Gastrocnemius medialis (tissue), 4 donors: ENCODE data around the gene AUTS2. TPM values are rescaled to one million over a fixed set of nuclear protein-coding genes. Genes with fewer than 3 reads are reported as not detected.

Experiments
- ATAC-seq, 2 donors: fragments of 150-250 bp; one replicate each; pipeline ENCODE4 v1.9.1; 2016
- DNase-seq, 2 donors: peaks; one replicate each; pipeline ENCODE4 v3.0.0-alpha.2; 2019
- H3K27ac ChIP-seq, 4 donors: fragments of 200-600 bp; sonication (generic); 1 replicate in 1 of 4; 2 replicates in 3 of 4; pipeline ENCODE4 v1.5.1; 2016 to 2018; ENCODE audit warnings: mild to moderate bottlenecking in 2 of 4, moderate library complexity in 1 of 4
- H3K27me3 ChIP-seq, 3 donors: fragments of 200-600 bp; sonication (generic) in 2 of 3; 1 replicate in 1 of 3; 2 replicates in 2 of 3; pipeline versions ENCODE4 v1.5.1 to v1.6.0; 2016 to 2019; ENCODE audit warnings: mild to moderate bottlenecking in 1 of 3, moderate library complexity in 1 of 3
- H3K36me3 ChIP-seq, 2 donors: fragments of 200-600 bp; sonication (generic) in 1 of 2; one replicate each; pipeline ENCODE4 v1.5.1; 2017 to 2018
- H3K4me1 ChIP-seq, 2 donors: fragments of 200-600 bp; sonication (generic) in 1 of 2; one replicate each; pipeline ENCODE4 v1.5.1; 2016 to 2017; ENCODE audit warnings: mild to moderate bottlenecking in 2 of 2
- H3K4me3 ChIP-seq, 4 donors: fragments of 200-600 bp; sonication (generic) in 3 of 4; 1 replicate in 1 of 4; 2 replicates in 3 of 4; pipeline ENCODE4 v1.5.1; 2016 to 2019; ENCODE audit warnings: mild to moderate bottlenecking in 2 of 4
- H3K9me3 ChIP-seq, 3 donors: fragments of 200-600 bp; sonication (generic) in 2 of 3; 1 replicate in 1 of 3; 2 replicates in 2 of 3; pipeline ENCODE4 v1.5.1; 2016 to 2019
- POLR2A ChIP-seq, 2 donors: fragments of 450-650 bp; IDR thresholded peaks; one replicate each; pipeline ENCODE4 v1.6.1; 2017; ENCODE audit warnings: antibody characterized with exemption in 2 of 2, mild to moderate bottlenecking in 2 of 2, moderate library complexity in 2 of 2
- in situ Hi-C, 4 donors: fragments of 200-750 bp; cut with MboI; loops; one replicate each; pipeline versions ENCODE4 v1.15.0 to v1.8.0; 2017; ENCODE audit warnings: low sequenced_read_pairs in 4 of 4
- intact Hi-C: fragments of 100-400 bp; cut with DNase I; formaldehyde crosslinking; loops from one replicate; pipeline ENCODE4 v1.15.1; 2023; ENCODE audit warnings: low total_unique reads
- total RNA-seq, 4 donors: library from RNA; depleted of rRNA; stranded (reverse); fragments of >200 nt; gene quantifications; one replicate each; pipeline versions ENCODE4 v1.1.0 to v1.2.3, GENCODE V29; 2016
- TF ChIP-seq, protein P1 (sequence below), 5 experiments: fragments of 450-650 bp in 3 of 5; fragments of 200-600 bp in 2 of 5; sonication (generic) in 2 of 5; IDR thresholded peaks in 4 of 5; conservative IDR thresholded peaks in 1 of 5; 1 replicate in 4 of 5; 2 replicates in 1 of 5; pipeline ENCODE4 v1.5.1; 2016 to 2019; ENCODE audit warnings: antibody characterized with exemption in 5 of 5, mild to moderate bottlenecking in 3 of 5, moderate library complexity in 3 of 5

AUTS2 gene
- total RNA-seq, 4 donors from 2014 or later = 2.5 to 16.2 (median 8.5) TPM

DNA sequence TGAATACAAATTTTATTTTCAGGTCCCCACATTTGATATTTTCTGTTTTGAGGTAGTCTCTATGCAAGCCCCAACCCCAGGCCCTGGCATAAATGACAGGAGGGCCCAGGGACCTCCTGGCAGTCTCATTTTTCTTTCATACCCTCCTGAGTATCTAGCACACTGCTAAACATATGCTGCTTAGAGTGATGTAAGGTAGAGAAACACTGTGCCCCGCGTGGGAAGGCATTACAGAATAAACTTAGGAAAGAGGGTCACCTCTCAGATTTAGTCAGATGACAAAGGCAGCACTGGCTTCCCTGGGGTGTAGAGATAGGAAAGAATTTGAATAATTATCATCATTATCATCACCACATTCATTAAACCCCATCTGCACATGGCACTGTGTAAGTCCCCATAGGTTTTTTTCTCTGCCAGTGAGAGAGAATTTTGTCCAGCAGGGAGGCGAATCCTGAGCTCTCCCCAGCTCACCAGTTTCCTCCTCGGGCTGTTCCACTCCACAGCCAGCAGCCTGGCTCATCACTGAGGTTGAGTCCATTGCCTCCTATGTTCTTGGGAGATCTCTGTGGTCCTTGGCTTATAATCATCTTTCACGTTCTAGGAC lies 1026.3 kb downstream of the AUTS2 start:
- Histone ChIP-seq H3K36me3 (no peaks in the 10 kb centered on the region), H3K27me3 (no peaks in the 10 kb centered on the region), H3K4me1 (no peaks in the 10 kb centered on the region), H3K9me3 (no peaks in the 10 kb centered on the region), H3K27ac (no peak overlapping the region), H3K4me3 (no peak overlapping the region)
- intact Hi-C loops (no loop called here), in situ Hi-C loops (no loop called here)
- ATAC-seq (no peak), DNase-seq (no peak)
- no peak for TF ChIP-seq POLR2A (IDR thresholded peaks at IDR 0.05)
- TF ChIP-seq, protein P1, sequence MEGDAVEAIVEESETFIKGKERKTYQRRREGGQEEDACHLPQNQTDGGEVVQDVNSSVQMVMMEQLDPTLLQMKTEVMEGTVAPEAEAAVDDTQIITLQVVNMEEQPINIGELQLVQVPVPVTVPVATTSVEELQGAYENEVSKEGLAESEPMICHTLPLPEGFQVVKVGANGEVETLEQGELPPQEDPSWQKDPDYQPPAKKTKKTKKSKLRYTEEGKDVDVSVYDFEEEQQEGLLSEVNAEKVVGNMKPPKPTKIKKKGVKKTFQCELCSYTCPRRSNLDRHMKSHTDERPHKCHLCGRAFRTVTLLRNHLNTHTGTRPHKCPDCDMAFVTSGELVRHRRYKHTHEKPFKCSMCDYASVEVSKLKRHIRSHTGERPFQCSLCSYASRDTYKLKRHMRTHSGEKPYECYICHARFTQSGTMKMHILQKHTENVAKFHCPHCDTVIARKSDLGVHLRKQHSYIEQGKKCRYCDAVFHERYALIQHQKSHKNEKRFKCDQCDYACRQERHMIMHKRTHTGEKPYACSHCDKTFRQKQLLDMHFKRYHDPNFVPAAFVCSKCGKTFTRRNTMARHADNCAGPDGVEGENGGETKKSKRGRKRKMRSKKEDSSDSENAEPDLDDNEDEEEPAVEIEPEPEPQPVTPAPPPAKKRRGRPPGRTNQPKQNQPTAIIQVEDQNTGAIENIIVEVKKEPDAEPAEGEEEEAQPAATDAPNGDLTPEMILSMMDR (IDR thresholded peaks at IDR 0.05 in 4 of 5, conservative IDR thresholded peaks at IDR 0.05 in 1 of 5) = no peak

DNA sequence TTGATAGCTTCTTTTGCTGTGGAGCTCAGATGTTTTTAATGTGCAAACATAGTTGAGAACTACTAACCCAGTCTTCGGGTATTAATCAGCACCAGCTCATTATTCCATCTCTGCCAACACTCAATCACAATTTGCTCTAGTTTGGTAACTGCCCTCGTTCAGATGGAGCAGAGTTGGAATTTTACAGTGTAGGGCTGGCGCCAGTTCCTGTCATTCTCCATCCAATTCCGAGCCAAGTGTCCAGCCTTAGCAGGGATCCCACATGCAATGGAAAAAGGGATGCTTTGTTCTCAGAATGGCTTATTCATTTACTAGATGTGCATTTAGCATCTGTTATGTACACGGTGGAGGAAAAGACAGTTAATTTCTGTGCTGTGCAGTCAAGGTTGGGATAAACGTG lies 1029.2 kb downstream of the AUTS2 start:
- H3K9me3 ChIP-seq = no peaks in the 10 kb centered on the region

DNA sequence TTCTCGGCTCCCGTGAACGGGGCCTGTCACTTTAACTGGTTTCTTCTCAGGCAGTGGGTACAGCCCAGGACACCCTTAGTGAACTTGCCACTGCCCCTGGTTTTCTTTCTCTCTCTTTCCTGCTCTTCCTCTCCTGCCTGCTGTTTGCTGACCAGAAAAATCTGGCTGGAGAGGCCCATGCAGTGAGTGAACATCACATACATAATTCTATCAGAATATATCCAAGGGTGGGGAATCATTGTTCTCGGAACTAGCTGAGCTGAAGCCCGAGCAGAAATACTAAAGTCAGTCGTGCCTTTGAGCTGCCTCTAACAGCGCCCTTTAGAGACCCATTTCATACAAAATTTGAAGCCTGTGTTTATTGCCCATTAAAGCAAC lies 1032.2 kb downstream of the AUTS2 start:
- H3K36me3 ChIP-seq = no peaks in the 10 kb centered on the region
- H3K27ac ChIP-seq = no peak overlapping the region
- intact Hi-C loops (no loop called here), in situ Hi-C loops (no loop called here)
- H3K4me3 ChIP-seq = no peak overlapping the region
- TF ChIP-seq POLR2A (IDR thresholded peaks at IDR 0.05) = no peak
- TF ChIP-seq, protein P1 (IDR thresholded peaks at IDR 0.05 in 4 of 5, conservative IDR thresholded peaks at IDR 0.05 in 1 of 5) = no peak
- no peak for ATAC-seq
- no peaks in the 10 kb centered on the region for H3K27me3 ChIP-seq
- H3K4me1 ChIP-seq = no peaks in the 10 kb centered on the region
- no peaks in the 10 kb centered on the region for H3K9me3 ChIP-seq
- no peak for DNase-seq

More for the DNA sequence above, 1029.2 kb downstream of the AUTS2 start:
- ATAC-seq = no peak
- Histone ChIP-seq H3K27me3 (no peaks in the 10 kb centered on the region), H3K4me3 (no peak overlapping the region), H3K4me1 (no peaks in the 10 kb centered on the region), H3K27ac (no peak overlapping the region), H3K36me3 (no peaks in the 10 kb centered on the region)
- no peak for DNase-seq
- intact Hi-C loops (no loop called here), in situ Hi-C loops (no loop called here)
- TF ChIP-seq POLR2A (IDR thresholded peaks at IDR 0.05) = no peak
- TF ChIP-seq, protein P1 (IDR thresholded peaks at IDR 0.05 in 4 of 5, conservative IDR thresholded peaks at IDR 0.05 in 1 of 5) = no peak

DNA sequence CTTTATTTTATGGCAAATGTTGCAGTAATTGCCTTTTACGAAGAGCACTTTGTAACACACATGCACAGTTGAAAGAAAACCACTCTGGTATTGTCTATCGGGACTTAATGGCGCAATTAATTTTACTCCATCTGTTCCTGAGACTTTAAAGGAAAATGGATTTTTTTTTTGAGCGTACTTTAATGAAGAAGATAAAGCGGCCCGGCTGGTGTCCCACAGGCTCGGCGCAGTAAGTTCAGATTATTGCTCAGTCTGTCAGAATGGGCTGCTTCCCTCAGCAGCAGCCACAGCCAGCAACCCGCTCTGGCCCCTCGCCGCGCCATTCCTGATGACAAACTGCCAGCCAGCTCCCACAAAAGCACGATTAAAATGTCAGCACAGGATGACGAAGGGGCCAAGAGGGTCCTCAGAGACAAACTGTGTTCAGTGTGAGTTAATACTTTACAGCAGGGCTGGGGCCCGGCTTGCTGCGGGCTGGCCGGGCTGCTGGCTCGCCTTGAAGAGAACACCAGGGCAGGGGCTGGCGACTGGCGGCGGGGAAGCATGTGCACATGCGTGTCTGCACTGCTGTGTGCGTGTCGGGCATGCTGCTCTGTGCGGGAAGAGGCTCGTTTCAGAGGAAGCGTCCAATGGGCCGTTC lies 1032.7 kb downstream of the AUTS2 start:
- TF ChIP-seq POLR2A (IDR thresholded peaks at IDR 0.05) = no peak
- TF ChIP-seq, protein P1 (IDR thresholded peaks at IDR 0.05 in 4 of 5, conservative IDR thresholded peaks at IDR 0.05 in 1 of 5) = no peak
- no peak for DNase-seq
- Histone ChIP-seq H3K27ac (no peak overlapping the region), H3K9me3 (no peaks in the 10 kb centered on the region), H3K4me3 (no peak overlapping the region), H3K4me1 (no peaks in the 10 kb centered on the region), H3K36me3 (no peaks in the 10 kb centered on the region), H3K27me3 (no peaks in the 10 kb centered on the region)
- in situ Hi-C loops = no loop called here
- ATAC-seq = no peak
- intact Hi-C loops = no loop called here
